CD4-positive, alpha-beta T cell (primary cell): ENCODE results near the gene CDT1. TPM values are rescaled to one million over a fixed set of nuclear protein-coding genes. Genes with fewer than 3 reads are reported as not detected.

Experiments
- ATAC-seq: fragments of 200-7000 bp; cut with Tn5 transposase; one replicate; pipeline ENCODE4 v1.10.0; 2022; ENCODE audit warnings: mild to moderate bottlenecking; ENCODE audit not compliant: poor library complexity
- CTCF ChIA-PET: fragments of 350-600 bp; sonication (Branson Sonifier 250); formaldehyde crosslinking; loops from one replicate; lab custom pipeline; 2021; ENCODE audit warnings: antibody characterized with exemption, inconsistent platforms; lab: Charles Lee
- POLR2A ChIA-PET: fragments of 350-600 bp; sonication (Branson Sonifier 250); formaldehyde crosslinking; loops from one replicate; lab custom pipeline; 2021; ENCODE audit warnings: antibody characterized with exemption, inconsistent platforms; lab: Charles Lee
- DNase-seq, 14 experiments: peaks; one replicate each; pipeline ENCODE4 v3.0.0-alpha.2; 2013 to 2020; ENCODE audit warnings: mixed read lengths in 2 of 14
- H3K27ac ChIP-seq, 2 donors: one replicate each; pipeline versions ENCODE4 v1.5.1 to v1.7.0; 2013; ENCODE audit warnings: low read length in 2 of 2, low read depth in 1 of 2, mild to moderate bottlenecking in 1 of 2
- H3K27me3 ChIP-seq, 2 experiments: 1 replicate in 1 of 2; 2 replicates in 1 of 2; pipeline versions ENCODE4 v1.6.1 to v1.7.0; 2013; ENCODE audit warnings: low read length in 2 of 2, control low read depth in 1 of 2, mild to moderate bottlenecking in 1 of 2, moderate library complexity in 1 of 2; ENCODE audit not compliant: insufficient read depth in 2 of 2, control insufficient read depth in 1 of 2
- H3K36me3 ChIP-seq: one replicate; pipeline ENCODE4 v1.6.1; 2013; ENCODE audit warnings: low read length, control low read depth; ENCODE audit not compliant: insufficient read depth
- H3K4me1 ChIP-seq: one replicate; pipeline ENCODE4 v1.6.1; 2013; ENCODE audit warnings: low read length, control low read depth; ENCODE audit not compliant: insufficient read depth
- H3K4me3 ChIP-seq: one replicate; pipeline ENCODE4 v1.5.1; 2013; ENCODE audit warnings: mild to moderate bottlenecking, low read length, moderate library complexity
- H3K9me3 ChIP-seq, 2 experiments: 1 replicate in 1 of 2; 2 replicates in 1 of 2; pipeline versions ENCODE4 v1.6.1 to v1.7.0; 2013; ENCODE audit warnings: low read length in 2 of 2, mild to moderate bottlenecking in 2 of 2, control low read depth in 1 of 2, moderate library complexity in 1 of 2; ENCODE audit not compliant: control insufficient read depth in 1 of 2, insufficient read depth in 1 of 2
- H3K27ac Mint-ChIP-seq: one replicate; pipeline ENCODE4 v1.8.0; 2020; ENCODE audit warnings: mixed read lengths
- H3K27me3 Mint-ChIP-seq: one replicate; pipeline ENCODE4 v1.8.0; 2021; ENCODE audit warnings: mixed read lengths
- H3K36me3 Mint-ChIP-seq: one replicate; pipeline ENCODE4 v1.8.0; 2021; ENCODE audit warnings: low read depth, mixed read lengths
- H3K4me1 Mint-ChIP-seq: one replicate; pipeline ENCODE4 v1.8.0; 2021; ENCODE audit warnings: low read depth, mixed read lengths
- H3K4me3 Mint-ChIP-seq: one replicate; pipeline ENCODE4 v1.8.0; 2020; ENCODE audit warnings: mild to moderate bottlenecking, mixed read lengths
- H3K9me3 Mint-ChIP-seq: one replicate; pipeline ENCODE4 v1.8.0; 2020; ENCODE audit warnings: mixed read lengths
- CTCF ChIP-seq: fragments of 200-600 bp; IDR thresholded peaks from one replicate; pipeline ENCODE4 v1.8.0; 2022; ENCODE audit warnings: antibody characterized with exemption, mild to moderate bottlenecking
- intact Hi-C, 2 experiments: fragments of 100-400 bp; cut with DNase I in 1 of 2; cut with micrococcal nuclease in 1 of 2; formaldehyde crosslinking; loops; one replicate each; pipeline versions ENCODE4 v1.15.1 to v1.9.0; 2023 to 2025; cut with DNase I, micrococcal nuclease
- total RNA-seq, 174 experiments: library from RNA in 2 of 174; stranded (reverse) in 2 of 174; gene quantifications; one replicate each; pipeline ENCODE4 v1.2.3 and lab custom pipeline; 2021 to 2026

The CDT1 gene
- total RNA-seq, 2 experiments from 2014 or later = 0.47 to 1.0 TPM

DNA sequence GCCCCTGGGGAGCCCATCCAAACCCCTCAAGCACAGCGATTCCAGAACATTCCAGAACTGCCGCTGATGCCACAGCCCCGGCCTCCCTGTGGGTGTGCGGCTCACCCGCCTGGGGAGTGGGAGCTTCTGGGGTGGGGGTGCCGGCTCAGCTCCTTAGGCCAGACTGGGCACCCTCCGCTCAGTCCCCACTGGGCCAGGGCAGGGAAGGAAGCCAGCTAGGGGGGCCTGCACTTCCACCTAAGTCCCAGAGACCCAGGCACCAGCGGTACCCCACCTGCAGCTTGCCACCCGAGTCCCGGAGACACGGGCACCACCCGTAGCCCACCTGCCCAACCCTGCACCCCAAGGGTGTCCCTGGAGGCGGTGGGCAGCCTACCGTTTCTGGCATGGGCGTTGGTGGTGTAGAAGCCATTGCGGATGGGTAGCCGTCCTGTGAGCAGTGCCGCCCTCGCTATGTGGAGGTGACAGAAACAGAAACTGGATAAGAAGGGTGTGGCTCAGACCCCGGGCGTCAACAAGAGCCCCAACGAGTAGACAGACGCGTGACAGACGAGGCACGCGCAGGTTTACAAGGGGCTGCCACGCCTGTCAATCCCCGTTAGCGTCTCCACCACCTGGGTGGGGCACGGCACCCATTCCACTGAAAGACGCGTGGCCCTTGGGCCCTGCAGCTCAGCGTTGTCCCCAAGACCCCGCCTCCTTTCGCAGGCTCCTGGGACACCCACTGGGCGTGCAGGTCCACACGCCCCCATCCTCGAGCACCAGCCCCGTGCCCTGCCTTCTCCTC lies 38.1 kb downstream of the CDT1 start:
- no peak overlapping the region for H3K27ac ChIP-seq
- peaks cover 10% of the 10 kb centered on the region for H3K36me3 Mint-ChIP-seq
- peaks cover 27% of the 10 kb centered on the region for H3K36me3 ChIP-seq
- no peak for TF ChIP-seq CTCF
- DNase-seq (no peak), ATAC-seq (no peak)
- POLR2A ChIA-PET = no interaction called here
- no peaks in the 10 kb centered on the region for H3K4me1 ChIP-seq
- no peaks in the 10 kb centered on the region for H3K27me3 ChIP-seq
- no peak overlapping the region for H3K27ac Mint-ChIP-seq
- no peak overlapping the region for H3K4me3 Mint-ChIP-seq
- no peaks in the 10 kb centered on the region for H3K4me1 Mint-ChIP-seq
- H3K9me3 Mint-ChIP-seq = no peaks in the 10 kb centered on the region
- no peaks in the 10 kb centered on the region for H3K27me3 Mint-ChIP-seq
- H3K4me3 ChIP-seq = no peak overlapping the region
- CTCF ChIA-PET = no interaction called here
- no peaks in the 10 kb centered on the region for H3K9me3 ChIP-seq
- intact Hi-C loops = no loop called here

DNA sequence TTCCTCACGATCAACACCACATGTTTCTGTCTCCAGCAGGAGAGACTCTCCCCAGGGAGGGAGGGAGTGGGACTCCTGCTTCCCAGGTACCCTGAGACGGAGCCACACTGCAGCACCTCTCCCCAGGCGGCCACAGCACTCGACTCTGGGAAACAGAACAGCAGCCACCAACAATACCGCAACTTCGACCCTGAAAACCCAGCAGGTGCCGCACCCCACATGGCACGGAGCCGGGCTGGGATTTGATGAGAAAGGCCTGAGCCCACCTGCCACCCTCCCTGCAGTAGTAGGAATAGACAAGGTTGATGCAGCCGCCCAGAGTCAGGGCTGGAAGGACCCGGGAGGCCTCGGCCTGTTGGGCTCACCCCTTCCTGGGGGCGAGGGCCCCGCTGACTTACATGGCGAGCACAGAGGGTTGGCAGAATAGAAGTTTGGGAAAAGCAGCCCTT lies 38.7 kb downstream of the CDT1 start:
- POLR2A ChIA-PET = no interaction called here
- CTCF ChIA-PET = no interaction called here
- TF ChIP-seq CTCF = no peak
- Mint-ChIP-seq H3K4me3 (no peak overlapping the region), H3K4me1 (no peaks in the 10 kb centered on the region), H3K27me3 (no peaks in the 10 kb centered on the region), H3K27ac (no peak overlapping the region), H3K36me3 (peaks cover 10% of the 10 kb centered on the region), H3K9me3 (no peaks in the 10 kb centered on the region)
- peaks cover 27% of the 10 kb centered on the region for H3K36me3 ChIP-seq
- ATAC-seq (no peak), DNase-seq (no peak)
- no peak overlapping the region for H3K27ac ChIP-seq
- no peaks in the 10 kb centered on the region for H3K4me1 ChIP-seq
- H3K9me3 ChIP-seq = no peaks in the 10 kb centered on the region
- no peak overlapping the region for H3K4me3 ChIP-seq
- intact Hi-C loops = no loop called here
- no peaks in the 10 kb centered on the region for H3K27me3 ChIP-seq

DNA sequence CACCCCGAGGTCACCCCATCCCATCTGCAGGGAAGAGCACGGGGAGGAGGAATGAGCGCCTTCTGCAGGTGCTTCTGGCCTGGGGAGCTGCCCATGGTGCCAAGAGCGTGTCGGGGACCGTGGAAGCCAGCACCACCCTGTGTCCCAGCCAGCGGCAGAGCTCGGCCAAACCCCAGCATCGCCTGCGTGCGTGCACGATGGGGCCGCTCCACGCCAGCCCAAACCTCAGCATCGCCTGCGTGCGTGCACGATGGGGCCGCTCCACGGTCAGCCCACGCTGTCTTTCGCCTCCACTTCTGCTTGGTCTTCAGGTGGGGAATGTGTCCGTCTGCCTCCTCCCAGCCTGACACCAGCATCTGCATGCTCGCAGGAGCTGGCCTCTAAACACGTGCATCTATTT lies 39.2 kb downstream of the CDT1 start:
- H3K27me3 ChIP-seq = no peaks in the 10 kb centered on the region
- ATAC-seq = no peak
- peaks cover 30% of the 10 kb centered on the region for H3K36me3 ChIP-seq
- ChIA-PET POLR2A (no interaction called here), CTCF (no interaction called here)
- H3K9me3 ChIP-seq = no peaks in the 10 kb centered on the region
- Mint-ChIP-seq H3K27me3 (no peaks in the 10 kb centered on the region), H3K36me3 (peaks cover 10% of the 10 kb centered on the region), H3K27ac (no peak overlapping the region), H3K4me3 (no peak overlapping the region), H3K9me3 (no peaks in the 10 kb centered on the region), H3K4me1 (no peaks in the 10 kb centered on the region)
- H3K27ac ChIP-seq = no peak overlapping the region
- no peaks in the 10 kb centered on the region for H3K4me1 ChIP-seq
- intact Hi-C loops = no loop called here
- no peak for TF ChIP-seq CTCF
- H3K4me3 ChIP-seq = no peak overlapping the region
- DNase-seq = no peak
